MV-4-11 (cell line): ENCODE results near the gene LEMD3.

Experiments used
- DNase-seq: peaks from one replicate; lab custom pipeline; 2025; lab: John Stamatoyannopoulos, UW

Gene LEMD3

DNA sequence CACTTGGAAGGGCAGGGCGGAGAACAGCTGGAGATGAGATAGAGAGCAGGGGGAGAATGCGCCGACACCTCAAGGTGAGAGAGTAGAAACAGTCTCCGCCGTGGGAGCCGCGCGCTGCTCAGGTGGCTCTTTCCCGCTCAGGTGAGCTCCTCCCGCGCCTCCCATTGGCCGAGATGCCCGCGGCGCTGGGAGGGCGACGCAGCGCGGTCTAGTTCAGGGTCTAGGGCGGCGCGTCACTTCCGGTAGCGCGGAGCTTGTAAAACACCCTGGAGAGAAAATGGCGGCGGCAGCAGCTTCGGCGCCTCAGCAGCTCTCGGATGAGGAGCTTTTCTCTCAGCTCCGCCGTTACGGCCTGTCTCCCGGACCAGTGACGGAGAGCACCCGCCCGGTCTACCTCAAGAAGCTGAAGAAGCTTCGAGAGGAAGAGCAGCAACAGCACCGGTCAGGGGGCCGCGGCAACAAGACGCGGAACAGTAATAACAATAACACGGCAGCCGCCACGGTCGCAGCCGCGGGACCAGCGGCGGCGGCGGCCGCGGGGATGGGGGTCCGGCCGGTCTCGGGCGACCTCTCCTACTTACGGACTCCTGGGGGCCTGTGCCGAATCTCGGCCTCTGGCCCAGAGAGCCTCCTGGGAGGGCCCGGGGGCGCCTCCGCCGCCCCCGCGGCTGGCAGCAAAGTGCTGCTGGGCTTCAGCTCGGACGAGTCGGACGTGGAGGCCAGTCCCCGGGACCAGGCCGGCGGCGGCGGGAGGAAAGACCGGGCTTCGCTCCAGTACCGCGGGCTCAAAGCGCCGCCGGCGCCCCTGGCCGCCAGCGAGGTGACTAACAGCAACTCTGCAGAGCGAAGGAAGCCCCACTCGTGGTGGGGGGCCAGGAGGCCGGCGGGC is at the start of gene LEMD3:
Gene LEMD3 (plus strand): TSS at position 264 of the 889 bp plus-strand sequence. CDS start 14 bp downstream, at position 278.
- DNase-seq = peak; percentile 76

DNA sequence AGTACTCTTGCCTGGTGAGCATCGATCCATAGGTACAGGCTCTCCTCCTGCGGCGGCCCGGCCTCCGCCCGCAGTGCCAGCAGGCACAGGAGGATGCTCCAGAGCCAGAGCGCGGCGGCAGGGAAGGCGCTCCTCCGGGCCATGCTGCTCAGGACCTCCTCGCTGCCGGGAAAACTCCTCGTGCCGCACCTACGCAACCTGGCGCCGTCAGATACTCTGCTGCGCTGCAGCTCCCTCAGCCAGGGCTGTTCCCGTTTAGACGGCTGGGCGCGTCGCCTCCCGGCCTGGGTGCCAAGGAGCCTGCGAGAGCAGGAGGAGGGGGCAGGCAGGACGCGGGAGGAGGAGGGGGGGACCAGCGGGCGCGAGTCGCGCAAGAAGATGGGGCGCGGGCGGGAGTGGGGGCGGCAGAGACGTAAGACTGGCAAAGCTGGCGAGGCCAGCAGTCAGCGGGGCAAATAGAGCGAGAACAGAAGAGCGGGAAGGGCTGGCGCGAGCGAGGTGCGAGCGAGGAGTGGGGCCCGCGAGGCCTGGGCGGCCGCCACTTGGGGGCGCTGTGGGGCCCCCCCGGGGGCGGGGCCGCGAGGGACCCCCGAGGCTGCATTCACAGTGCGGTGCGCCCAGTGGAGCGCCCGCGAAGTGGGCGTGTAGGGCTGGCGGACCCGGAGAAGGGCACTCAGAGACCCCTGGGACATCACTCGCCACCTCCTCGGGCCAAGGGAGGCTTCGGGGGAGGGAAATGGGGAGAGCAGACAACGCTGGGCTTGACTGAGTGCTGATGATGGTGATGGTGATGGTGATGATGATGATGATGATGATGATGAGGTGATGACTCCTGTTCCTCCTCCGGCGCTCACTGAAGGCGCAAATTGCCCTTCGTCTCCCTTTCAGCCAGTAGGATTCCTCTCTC is 48.1 kb upstream of the LEMD3 start, which contains the start of gene WIF1:
Gene WIF1 (minus strand): TSS at position 257 of the 907 bp plus-strand sequence. CDS start 114 bp downstream, at position 143.
- DNase-seq = no peak

DNA sequence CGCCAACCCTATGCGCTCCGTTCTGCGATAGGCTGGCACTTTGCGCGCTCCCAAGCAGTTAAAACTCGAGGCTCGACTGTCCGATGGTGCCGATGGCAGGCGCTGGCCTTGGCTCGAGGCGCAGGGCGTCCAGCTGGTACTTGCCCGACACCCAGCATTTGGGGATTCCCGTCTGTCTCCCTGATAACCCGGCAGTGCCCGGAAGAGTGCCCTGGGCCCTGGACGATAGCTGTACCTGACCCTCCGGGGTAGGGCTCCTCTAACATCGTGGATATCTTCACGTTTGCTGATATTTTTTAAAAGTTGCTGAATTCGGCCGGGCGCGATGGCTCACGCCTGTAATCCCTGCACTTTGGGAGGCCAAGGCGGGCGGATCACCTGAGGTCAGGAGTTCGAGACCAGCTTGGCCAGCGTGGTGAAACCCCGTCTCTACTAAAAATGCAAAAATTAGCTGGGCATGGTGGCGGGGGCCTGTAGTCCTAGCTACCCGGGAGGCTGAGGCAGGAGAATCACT is 47.4 kb upstream of the LEMD3 start:
- no peak for DNase-seq

DNA sequence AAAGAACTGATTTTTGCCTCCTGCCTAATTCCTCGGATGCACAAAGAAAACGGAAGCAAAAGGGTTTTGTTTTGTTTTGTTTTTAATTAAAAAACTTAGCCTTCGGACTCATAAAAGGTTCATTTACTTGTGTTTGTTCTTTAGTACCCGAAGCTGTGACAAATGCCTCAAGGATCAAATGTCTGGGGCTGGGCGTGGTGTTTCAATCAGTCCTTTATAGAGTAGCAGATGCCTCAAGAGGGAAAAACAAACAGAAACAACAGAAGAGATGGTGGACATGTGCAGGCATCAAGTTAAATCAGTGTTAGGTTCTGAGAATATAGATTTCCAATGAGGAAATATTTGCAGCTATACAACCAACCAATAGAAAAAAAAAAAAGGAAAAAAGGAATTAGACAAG is 46.7 kb upstream of the LEMD3 start:
- DNase-seq = no peak

DNA sequence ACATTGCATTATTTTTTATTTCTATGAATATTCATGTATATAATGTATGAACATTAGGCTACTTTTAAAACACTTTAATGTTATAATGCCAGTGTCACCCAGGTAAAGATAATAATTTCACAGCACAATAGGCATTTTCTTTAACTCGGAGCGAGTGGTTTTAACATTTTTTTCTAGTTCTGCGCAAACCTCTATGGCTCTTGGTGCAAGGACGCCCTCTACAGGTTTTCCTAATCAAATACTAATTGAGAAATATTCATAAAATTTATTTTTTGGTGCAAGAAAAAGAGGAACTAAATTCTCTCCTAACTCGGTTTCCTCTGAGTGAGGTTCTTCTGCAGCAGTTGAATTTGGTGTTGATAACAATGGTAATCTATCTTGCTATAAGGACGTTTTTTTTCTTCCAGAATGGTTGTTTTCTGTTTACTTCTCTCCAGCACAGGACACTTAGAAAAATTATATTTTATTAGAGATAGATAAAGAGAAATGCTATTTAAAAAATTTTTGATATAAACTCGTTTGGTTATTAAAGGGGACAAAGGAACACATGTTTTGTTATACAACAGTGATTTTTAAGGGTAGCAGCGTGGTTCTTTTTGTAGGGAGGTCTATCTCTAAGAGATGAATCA is 45.8 kb upstream of the LEMD3 start:
- DNase-seq = peak; percentile 51

DNA sequence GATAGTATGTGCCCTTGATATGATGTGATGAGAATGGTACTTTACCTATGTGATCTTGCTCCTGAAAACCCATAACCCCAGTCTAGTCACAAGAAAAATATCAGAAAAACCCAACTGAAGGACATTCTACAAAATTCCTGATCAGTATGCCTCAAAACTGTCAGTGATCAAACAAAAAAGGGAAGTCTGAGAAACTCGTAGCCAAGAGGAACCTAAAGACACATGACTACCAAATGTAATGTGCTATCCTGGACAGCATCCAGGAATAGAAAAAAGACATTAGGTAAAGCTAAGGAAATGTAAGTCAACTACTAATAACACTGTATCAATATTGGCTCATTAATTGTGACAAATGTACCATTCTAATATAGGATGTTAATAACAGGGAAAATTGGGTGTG is 44.1 kb upstream of the LEMD3 start:
- DNase-seq = no peak

DNA sequence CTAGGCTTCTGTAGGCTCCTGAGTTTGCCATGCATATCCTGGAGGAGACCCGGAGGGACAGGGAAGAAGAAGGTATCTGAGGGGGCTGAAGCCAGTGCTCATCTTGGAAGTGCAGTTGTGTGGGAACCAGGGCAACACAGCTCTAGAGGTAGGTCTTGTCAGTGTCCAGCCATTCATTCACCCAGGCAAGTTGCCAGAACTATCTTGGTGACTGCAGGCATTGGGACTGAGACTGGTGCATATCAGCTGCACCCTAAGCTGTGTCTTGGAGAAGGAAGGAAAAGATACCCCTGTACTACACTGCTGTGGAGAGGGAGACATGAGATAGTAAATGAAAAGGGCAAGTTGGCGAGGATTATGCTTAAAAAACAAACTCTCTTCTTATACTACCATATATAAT is 43.4 kb upstream of the LEMD3 start:
- no peak for DNase-seq

- DNase-seq = no peak
These were observed 42.9 kb upstream of the LEMD3 start for GRCh38 chr12:65126482-65126881.

GRCh38 chr12:65133879-65134278 is 35.5 kb upstream of the LEMD3 start:
- DNase-seq = no peak

- peak; percentile 30 for DNase-seq
These were observed 30.0 kb upstream of the LEMD3 start for GRCh38 chr12:65139389-65139788.

DNA sequence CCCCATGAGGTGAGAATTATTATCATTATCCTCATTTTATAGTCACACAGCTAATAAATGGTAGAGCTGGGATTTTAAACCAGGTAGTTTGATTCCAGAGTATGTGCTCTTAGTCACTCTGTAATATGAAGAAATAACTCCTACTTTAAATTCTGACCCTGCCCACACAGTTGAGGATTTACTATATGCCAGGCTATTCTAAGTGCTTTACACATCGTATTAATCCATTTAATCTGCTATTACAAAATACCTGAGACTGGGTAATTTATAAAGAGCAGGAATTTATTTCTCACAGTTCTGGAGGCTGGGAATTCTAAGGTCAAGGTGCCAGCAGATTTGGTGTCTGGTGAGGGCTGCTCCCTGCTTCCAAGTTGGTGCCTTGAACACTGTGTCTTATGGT is 28.6 kb upstream of the LEMD3 start:
- no peak for DNase-seq

GRCh38 chr12:65147312-65147905 is 22.0 kb upstream of the LEMD3 start:
- DNase-seq = no peak

DNA sequence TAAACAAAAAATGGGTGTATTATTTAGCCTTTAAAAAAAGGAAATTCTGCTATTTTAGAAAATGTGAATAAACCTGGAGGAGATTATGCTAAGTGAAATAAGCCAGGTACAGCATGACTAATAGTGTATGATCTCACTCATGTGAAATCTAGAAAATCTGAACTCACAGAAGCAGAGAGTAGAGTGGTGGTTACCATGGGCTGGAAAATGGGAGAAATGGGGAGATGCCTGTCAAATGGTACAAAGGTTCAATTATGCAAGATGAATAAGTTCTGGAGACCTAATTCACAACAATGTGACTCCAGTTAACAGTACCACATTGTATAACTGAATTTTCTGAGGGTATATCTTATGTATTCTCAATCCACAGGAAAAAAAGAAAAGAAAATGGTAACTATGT is 17.4 kb upstream of the LEMD3 start:
- no peak for DNase-seq

GRCh38 chr12:65152596-65152995 is 16.8 kb upstream of the LEMD3 start:
- DNase-seq = no peak

- no peak for DNase-seq
These were observed 13.6 kb upstream of the LEMD3 start for GRCh38 chr12:65155784-65156183.

- DNase-seq = peak; percentile 76
These were observed 13.0 kb upstream of the LEMD3 start for GRCh38 chr12:65156366-65156841.

DNA sequence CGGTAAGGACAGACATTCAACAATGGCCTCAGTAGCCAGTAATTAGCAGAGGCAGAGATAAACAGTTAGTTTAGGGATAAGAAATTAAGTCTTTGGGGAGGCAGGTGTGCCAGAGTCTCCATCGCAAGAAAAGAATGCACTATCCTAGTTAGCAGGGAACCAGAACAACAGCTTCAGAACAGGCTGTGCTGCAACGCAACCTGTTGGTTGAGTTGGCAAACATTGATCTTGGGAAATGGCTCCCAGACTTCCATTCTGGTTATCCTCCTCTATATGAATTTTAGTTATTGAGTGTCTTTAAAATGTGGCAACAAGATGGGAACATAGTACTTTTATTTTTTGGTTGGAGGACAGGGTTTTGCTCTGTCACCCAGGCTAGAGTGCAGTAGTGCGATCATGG is 12.3 kb upstream of the LEMD3 start:
- no peak for DNase-seq

DNA sequence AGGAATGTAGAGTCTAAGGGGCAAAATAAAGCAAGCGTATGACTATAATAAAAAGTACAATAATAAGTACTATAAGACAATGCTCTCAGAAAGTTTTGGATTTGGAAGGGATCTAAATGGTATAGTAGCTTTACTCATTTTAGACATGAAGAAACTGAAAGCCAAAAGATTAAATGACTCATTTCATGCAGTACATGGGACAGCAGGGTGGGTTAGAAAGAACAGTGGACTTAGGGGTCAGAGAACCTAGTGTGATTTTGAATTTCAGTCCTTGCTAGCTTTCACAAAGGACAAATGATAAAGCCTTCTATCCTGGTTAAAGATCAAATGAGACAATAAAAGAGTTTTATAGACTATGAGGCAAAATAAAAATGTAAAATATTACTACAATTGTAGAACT is 6.8 kb upstream of the LEMD3 start:
- DNase-seq = no peak

GRCh38 chr12:65164244-65164643 is 5.1 kb upstream of the LEMD3 start:
- DNase-seq = no peak

DNA sequence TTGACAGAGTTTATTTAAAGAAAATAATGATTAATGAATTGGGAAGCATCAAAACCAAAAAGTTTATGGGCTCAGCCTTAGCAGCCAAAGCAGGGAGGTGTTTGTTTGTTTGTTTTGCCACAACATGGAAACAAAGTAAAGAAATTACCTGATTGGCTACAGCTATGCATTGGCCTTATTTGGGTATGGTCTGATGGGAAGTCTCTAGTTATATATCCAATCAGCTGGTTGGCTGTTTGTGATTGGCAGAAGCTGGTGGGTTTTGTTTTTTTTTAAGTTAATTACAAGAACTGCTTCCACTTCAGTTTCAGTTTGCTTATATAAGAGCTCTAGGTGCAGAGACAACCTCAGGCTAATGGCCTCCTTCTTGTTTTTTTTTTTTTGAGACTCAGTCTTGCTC is 4.6 kb upstream of the LEMD3 start:
- no peak for DNase-seq

DNA sequence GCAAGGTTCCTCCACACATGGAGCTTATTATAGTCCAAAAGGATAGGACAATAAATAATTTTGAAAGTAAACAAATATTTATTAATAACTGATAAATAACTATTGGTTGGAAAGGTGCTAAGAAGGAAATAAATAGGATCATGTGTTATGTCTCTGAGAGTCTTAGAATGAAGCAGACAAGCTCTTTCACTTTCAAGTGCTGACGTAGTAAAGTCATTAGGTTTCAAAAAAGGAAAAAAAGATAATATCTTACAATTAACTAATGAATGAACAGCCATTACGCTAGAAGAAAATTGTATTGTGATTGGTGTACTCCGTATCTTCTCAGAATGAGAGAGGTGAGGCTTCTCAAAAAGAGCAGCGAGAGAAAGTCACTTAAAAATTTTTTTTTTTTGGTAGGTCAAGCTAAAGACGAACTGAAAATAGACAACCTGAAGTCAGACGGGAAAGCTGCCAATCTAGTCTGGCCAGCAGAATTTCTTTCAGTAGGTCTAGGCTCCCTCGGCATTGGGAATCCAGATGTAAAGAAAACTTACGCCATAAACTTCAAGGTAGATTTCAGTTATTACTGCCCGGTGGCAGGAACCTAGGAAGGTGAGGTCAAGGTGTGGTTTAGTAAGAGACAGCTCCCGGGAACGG is 583 bp upstream of the LEMD3 start:
- no peak for DNase-seq
